Activated CD4-positive, alpha-beta T cell treated with anti-CD3 and anti-CD28 coated beads for 36 hours (primary cell): ENCODE data around the gene GPR17. TPM values are rescaled to one million over a fixed set of nuclear protein-coding genes. Genes with fewer than 3 reads are reported as not detected.

ENCODE experiments used
- ATAC-seq: fragments of 200-7000 bp; cut with Tn5 transposase; one replicate; pipeline ENCODE4 v1.10.0; 2021; ENCODE audit warnings: mild to moderate bottlenecking, moderate library complexity
- CTCF ChIA-PET: fragments of 350-600 bp; sonication (Branson Sonifier 250); formaldehyde crosslinking; loops from one replicate; lab custom pipeline; 2021; ENCODE audit warnings: antibody characterized with exemption; lab: Charles Lee
- POLR2A ChIA-PET: fragments of 350-600 bp; sonication (Branson Sonifier 250); formaldehyde crosslinking; loops from one replicate; lab custom pipeline; 2021; ENCODE audit warnings: antibody characterized with exemption, inconsistent platforms; lab: Charles Lee
- DNase-seq: peaks from one replicate; pipeline ENCODE4 v3.0.0-alpha.2; 2020
- H3K27ac Mint-ChIP-seq: one replicate; pipeline ENCODE4 v1.8.0; 2021; ENCODE audit warnings: mixed read lengths
- H3K27me3 Mint-ChIP-seq: one replicate; pipeline ENCODE4 v1.8.0; 2021; ENCODE audit warnings: mixed read lengths
- H3K36me3 Mint-ChIP-seq: one replicate; pipeline ENCODE4 v1.8.0; 2021; ENCODE audit warnings: low read depth, mixed read lengths
- H3K4me1 Mint-ChIP-seq: one replicate; pipeline ENCODE4 v1.8.0; 2021; ENCODE audit warnings: mixed read lengths
- H3K4me3 Mint-ChIP-seq: one replicate; pipeline ENCODE4 v1.8.0; 2021; ENCODE audit warnings: mild to moderate bottlenecking, moderate library complexity, mixed read lengths
- H3K9me3 Mint-ChIP-seq: one replicate; pipeline ENCODE4 v1.8.0; 2021; ENCODE audit warnings: low read depth, mixed read lengths
- intact Hi-C, 2 experiments: fragments of 100-400 bp; cut with DNase I in 1 of 2; cut with micrococcal nuclease in 1 of 2; formaldehyde crosslinking; loops; one replicate each; pipeline versions ENCODE4 v1.14.2 to v1.15.1; 2022 to 2024; cut with DNase I, micrococcal nuclease
- total RNA-seq, 2 experiments: library from RNA; stranded (reverse); gene quantifications; one replicate each; pipeline ENCODE4 v1.2.3, GENCODE V29; 2021

The GPR17 gene
- total RNA-seq, 2 experiments from 2014 or later = not detected

DNA sequence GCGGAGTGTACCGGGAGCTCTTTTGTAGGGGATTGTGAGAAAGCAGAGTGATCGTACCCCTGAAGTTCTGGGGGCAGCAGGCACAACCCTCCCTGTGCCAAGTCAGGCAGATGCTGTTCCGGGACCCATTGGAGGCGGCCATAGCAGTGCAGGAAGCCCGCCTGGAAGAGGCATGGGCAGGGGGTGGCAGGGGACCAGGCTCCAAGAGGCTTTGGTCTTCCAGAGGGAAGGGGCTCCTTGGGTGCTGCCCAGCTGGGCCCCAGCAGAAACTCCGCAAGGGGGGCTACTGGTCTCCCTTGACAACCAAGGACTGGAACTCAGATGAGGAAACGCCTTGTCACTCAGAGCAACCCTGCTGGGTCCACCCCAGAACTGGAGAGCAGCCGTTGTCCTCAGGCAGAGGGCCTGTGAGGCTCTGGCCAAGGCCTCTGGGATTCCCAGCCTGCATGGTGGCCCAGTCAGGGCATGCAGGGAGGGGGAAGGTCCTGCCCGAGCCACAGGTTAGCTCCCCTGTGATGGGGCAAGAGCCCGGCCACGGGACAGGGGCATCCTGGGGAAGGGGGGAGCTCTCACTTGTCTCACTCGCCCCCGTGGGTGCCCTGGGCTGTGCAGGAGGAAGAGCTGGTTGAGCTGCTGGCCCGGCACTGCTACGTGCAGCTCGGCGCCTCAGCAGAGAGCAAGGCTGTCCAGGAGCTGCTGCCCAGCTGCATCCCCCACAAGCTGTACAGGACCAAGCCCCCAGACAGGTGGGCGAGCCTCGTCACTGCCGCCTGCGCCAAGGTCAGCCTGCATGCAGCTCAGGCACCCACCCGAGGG, 21.0 kb upstream of the GPR17 start:
- ATAC-seq (no peak), DNase-seq (no peak)
- CTCF ChIA-PET = interaction anchor here (0.7 kb wide), 1 partner anchor 12 kb away, joined by 3 read pairs; no protein-coding TSS in a partner anchor
- Mint-ChIP-seq H3K4me1 (no peaks in the 10 kb centered on the region), H3K27ac (no peak overlapping the region), H3K27me3 (no peaks in the 10 kb centered on the region), H3K4me3 (no peak overlapping the region), H3K36me3 (no peaks in the 10 kb centered on the region), H3K9me3 (no peaks in the 10 kb centered on the region)
- intact Hi-C loops = no loop called here
- POLR2A ChIA-PET = no interaction called here

DNA sequence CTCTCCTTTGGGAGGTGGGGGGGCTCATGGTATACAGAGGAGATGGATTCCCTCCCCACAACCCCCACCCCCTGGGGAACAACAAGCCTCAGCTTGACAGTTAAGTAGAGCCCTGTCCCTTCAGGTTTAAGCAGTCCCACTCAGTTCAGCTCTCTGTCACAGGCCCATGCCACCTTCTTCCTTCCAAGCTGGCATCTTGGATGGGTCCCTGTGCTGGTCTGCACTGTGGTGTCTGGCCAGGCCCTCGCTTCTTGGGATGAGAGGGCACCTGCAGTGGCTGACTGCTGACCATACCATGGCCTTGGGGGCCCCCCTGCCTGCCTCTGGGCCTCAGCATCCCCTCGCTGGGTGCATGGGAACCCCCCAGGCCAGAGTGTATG, 20.4 kb upstream of the GPR17 start:
- no peaks in the 10 kb centered on the region for H3K4me1 Mint-ChIP-seq
- H3K36me3 Mint-ChIP-seq = no peaks in the 10 kb centered on the region
- H3K27me3 Mint-ChIP-seq = no peaks in the 10 kb centered on the region
- ChIA-PET CTCF (no interaction called here), POLR2A (no interaction called here)
- H3K27ac Mint-ChIP-seq = no peak overlapping the region
- no peak overlapping the region for H3K4me3 Mint-ChIP-seq
- ATAC-seq (no peak), DNase-seq (no peak)
- intact Hi-C loops = no loop called here
- no peaks in the 10 kb centered on the region for H3K9me3 Mint-ChIP-seq

DNA sequence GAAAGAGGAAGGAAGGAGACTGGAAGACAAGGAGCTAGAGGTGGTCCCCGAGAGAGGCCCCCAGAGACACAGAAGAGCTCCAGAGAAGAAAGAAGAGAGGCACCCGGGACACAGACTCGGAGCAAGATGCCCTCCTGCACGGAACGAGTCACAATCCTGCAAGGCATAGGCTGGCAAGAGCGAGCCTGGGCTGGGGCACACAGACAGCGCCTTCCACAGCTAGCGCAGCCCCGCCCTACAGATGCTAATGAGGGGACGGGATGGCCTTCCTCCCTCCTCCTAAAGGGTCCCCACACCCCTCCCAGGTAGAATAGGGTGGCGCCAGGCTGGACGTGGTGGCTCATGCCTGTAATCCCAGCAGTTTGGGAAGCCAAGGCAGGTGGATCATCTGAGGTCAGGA, 19.8 kb upstream of the GPR17 start:
- no peaks in the 10 kb centered on the region for H3K9me3 Mint-ChIP-seq
- POLR2A ChIA-PET = no interaction called here
- intact Hi-C loops = no loop called here

DNA sequence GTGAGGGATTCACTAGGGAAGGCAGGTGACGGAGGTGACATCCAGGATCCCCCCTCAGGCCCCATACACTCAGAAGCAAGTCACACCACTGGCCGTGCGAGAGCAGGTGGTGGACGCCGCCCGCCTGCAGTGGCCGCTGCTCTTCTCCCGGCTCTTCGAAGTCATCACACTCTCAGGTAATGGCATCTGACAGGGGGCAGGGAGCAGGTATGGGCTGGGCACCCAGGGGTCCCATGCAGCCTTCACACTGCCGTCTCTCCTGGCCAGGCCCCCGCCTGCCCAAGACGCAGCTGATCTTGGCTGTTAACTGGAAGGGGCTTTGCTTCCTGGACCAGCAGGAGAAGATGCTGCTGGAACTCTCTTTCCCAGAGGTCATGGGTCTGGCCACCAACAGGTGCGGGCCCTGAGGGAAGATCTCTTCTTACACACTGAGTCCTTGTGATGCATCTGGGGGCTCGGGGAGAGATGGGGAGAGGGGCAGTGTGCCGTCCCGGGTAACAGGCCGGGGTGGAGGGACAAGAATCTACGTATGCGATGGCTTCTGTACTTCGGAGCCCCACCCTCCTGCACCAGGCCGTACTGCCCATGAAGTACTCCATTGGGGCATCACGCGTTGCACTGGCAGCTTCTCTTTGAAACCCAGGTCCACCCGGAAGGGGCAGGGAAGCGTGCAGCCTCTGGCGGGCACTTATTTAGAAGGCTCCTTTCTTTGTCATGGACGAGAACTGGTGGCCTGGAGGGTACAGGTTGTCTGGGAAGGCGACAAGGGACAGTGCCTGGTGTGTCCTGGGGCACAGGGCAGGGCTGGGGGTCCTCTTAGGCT, 18.8 kb upstream of the GPR17 start:
- no peak for DNase-seq
- Mint-ChIP-seq H3K4me3 (no peak overlapping the region), H3K9me3 (no peaks in the 10 kb centered on the region), H3K4me1 (no peaks in the 10 kb centered on the region), H3K27me3 (no peaks in the 10 kb centered on the region), H3K36me3 (no peaks in the 10 kb centered on the region), H3K27ac (no peak overlapping the region)
- intact Hi-C loops = no loop called here
- ChIA-PET CTCF (no interaction called here), POLR2A (no interaction called here)
- no peak for ATAC-seq

More for the DNA sequence above, 19.8 kb upstream of the GPR17 start:
- Mint-ChIP-seq H3K36me3 (no peaks in the 10 kb centered on the region), H3K27ac (no peak overlapping the region), H3K27me3 (no peaks in the 10 kb centered on the region), H3K4me1 (no peaks in the 10 kb centered on the region), H3K4me3 (no peak overlapping the region)
- no peak for DNase-seq
- no peak for ATAC-seq
- CTCF ChIA-PET = no interaction called here

DNA sequence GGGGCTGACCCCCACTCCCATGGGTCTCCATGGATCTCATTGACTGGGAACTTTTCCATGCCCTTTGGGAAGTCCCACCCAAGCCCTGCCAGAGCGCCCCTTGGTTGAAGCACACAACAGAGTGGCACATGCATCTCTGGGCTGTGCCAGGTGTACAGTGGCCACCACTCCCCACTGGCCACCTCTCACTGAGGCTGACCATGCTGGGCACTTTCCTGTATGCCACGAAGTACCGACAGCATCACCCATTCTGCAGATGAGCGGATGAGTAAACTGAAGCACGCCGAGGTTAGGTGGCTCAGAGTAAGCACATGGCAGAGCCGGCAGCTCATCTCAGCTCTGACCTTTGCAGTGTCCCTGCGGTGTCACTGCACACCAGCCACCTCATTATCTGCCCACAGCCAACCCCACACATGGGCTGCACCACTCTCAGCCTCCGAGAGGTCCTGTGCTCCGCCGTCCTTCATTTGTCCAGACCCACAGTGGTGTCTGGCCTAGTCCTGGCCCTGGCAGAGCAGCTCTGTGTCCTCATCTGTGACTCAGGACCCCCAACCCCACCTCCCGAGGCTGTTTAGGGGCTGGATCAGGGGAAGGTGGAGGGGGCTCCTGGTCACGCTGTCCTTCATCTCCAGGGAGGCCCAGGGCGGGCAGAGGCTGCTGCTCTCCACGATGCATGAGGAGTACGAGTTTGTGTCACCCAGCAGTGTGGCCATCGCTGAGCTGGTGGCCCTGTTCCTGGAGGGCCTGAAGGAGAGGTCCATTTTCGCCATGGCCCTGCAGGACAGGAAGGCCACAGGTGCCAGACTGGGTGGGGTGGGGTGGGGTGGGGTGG, 18.0 kb upstream of the GPR17 start:
- CTCF ChIA-PET = no interaction called here
- POLR2A ChIA-PET = no interaction called here
- Mint-ChIP-seq H3K9me3 (no peaks in the 10 kb centered on the region), H3K27ac (no peak overlapping the region), H3K27me3 (no peaks in the 10 kb centered on the region), H3K4me3 (no peak overlapping the region), H3K4me1 (peaks cover 5% of the 10 kb centered on the region), H3K36me3 (no peaks in the 10 kb centered on the region)
- intact Hi-C loops = no loop called here
- DNase-seq = no peak
- no peak for ATAC-seq

DNA sequence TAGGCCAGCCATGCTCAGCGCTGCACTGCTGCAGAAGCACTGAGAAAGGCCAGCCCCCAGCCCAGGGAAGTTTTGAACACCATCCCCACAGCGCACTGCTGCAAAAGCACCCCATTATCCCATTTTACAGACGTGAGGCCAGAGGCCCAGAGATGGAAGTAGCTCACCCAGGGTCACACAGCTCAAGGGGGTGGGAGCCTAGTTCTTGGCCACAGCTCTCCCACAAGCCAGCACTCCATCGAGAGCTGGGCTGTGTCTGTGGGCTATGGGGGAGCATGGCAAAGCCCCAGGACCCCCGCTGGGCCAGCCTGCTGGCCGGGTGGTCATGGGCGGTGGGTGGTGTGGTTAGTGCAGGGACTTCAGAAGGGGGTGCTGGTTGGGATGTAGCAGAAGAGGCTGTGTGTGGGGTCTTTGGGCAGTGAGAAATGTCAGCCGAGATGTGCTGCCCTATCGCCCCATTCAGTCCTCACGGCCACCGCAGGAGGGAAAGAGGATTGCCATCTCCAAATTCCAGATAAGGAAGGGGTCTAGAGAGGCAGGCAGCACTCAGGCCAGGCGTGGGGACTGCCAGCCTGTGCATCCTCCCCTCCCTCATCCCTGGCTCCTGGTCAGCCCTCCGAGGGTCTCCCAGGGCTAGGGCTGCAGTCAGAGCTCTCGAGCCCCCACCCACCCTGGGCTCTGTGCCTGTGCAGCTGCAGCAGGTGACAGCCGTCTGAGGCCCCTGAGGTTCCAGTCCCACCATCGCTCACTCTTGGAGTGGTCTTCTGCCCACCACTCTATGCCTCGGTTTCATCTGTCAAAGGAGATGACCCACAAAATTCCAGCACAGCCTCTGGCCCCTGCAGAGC, 17.0 kb upstream of the GPR17 start:
- Mint-ChIP-seq H3K27me3 (no peaks in the 10 kb centered on the region), H3K9me3 (no peaks in the 10 kb centered on the region), H3K4me1 (peaks cover 11% of the 10 kb centered on the region), H3K36me3 (no peaks in the 10 kb centered on the region), H3K27ac (no peak overlapping the region), H3K4me3 (no peak overlapping the region)
- intact Hi-C loops = no loop called here
- ATAC-seq = no peak
- POLR2A ChIA-PET = no interaction called here
- CTCF ChIA-PET = interaction anchor here (0.7 kb wide), 1 partner anchor 21 kb away, joined by 4 read pairs; no protein-coding TSS in a partner anchor
- DNase-seq = no peak

DNA sequence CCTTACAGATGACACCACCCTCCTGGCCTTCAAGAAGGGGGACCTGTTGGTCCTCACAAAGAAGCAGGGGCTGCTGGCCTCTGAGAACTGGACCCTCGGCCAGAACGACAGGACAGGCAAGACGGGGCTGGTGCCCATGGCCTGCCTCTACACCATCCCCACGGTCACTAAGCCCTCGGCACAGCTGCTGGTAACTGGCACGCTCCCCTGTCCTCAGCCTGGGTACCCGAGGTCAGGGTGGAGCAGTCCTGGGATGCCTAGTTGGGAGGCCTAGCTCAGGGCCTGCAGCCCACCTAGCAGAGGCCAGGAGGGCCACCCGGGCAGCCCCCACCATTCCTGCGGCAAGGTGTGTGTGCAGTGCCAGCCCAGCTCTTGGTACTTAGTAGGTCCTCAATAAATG, 16.3 kb upstream of the GPR17 start:
- POLR2A ChIA-PET = no interaction called here
- H3K4me3 Mint-ChIP-seq = no peak overlapping the region
- no peak overlapping the region for H3K27ac Mint-ChIP-seq
- H3K4me1 Mint-ChIP-seq = peaks cover 11% of the 10 kb centered on the region
- ATAC-seq = no peak
- H3K27me3 Mint-ChIP-seq = no peaks in the 10 kb centered on the region
- H3K9me3 Mint-ChIP-seq = no peaks in the 10 kb centered on the region
- intact Hi-C loops = no loop called here
- no peak for DNase-seq
- H3K36me3 Mint-ChIP-seq = no peaks in the 10 kb centered on the region
- CTCF ChIA-PET = interaction anchor here (0.5 to 0.7 kb wide), 2 partner anchors 20 to 153 kb away, joined by 3 to 4 read pairs; no protein-coding TSS in a partner anchor

DNA sequence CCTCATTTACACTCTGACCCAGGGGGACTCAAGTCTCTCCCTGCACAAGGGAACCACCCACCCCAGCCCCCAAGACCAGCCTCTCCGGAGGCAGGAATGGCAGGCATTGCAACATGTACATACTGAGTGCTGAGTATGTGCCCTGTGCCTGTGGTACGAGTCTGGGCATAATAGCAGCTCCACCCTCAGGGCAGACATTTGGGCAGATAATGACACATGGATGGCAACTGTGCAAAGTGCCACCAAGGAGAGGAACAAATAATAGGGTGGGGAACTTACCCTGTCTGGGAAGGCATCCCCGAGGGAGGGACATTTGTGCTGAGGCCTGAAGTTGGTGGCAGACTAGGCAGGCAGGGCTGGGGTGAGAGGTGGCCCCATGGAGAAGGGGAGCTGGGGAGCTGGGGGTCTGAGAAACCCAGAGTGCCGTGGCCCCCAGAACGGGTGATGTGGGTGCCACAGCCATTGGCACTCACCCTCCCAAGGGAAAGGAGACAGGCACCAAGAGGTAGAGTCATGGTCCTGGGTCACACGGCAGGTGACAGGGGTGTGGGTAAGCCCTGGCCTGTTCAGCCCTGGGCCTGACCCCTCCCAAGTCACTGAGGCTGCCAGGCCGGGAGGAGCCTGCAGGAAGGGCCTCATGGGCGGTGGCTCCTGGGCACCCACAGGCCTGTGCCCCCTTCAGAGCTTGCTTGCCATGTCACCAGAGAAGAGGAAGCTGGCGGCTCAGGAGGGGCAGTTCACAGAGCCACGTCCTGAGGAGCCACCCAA, 15.7 kb upstream of the GPR17 start:
- DNase-seq (no peak), ATAC-seq (no peak)
- Mint-ChIP-seq H3K4me3 (no peak overlapping the region), H3K9me3 (no peaks in the 10 kb centered on the region), H3K36me3 (no peaks in the 10 kb centered on the region), H3K4me1 (peaks cover 11% of the 10 kb centered on the region), H3K27ac (peak overlapping the region; percentile 13), H3K27me3 (no peaks in the 10 kb centered on the region)
- POLR2A ChIA-PET = no interaction called here
- intact Hi-C loops = no loop called here
- CTCF ChIA-PET = interaction anchor here (0.5 to 0.7 kb wide), 2 partner anchors 9 to 153 kb away, joined by 3 read pairs; no protein-coding TSS in a partner anchor

DNA sequence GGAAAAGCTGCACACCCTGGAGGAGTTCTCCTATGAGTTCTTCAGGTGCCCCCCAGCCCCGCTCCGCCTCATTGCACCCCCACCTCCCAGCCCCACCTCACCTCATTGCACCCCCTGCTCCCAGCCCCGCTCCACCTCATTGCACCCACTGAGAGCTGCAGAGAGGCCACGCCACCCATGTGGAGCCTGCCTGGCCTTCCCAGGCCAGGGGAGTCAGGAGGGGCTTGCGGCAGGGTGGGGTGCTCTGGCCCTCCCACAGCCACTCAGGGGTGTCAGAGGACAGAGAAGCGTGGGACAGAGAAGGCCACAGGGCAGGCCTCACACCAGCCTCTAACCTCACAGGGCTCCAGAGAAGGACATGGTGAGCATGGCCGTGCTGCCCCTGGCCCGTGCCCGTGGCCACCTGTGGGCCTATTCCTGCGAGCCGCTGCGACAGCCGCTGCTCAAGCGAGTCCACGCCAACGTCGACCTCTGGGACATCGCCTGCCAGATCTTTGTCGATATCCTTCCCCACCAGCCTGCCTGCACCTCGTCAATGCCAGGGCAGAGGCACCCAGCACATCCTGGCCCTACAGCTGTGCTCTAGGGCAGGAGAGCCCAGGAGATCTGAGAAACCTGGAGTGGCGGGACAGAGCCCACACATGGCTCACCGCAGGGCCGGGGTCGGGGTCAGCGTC, 15.0 kb upstream of the GPR17 start:
- Mint-ChIP-seq H3K27ac (no peak overlapping the region), H3K36me3 (no peaks in the 10 kb centered on the region), H3K9me3 (no peaks in the 10 kb centered on the region), H3K27me3 (no peaks in the 10 kb centered on the region), H3K4me1 (peaks cover 16% of the 10 kb centered on the region), H3K4me3 (no peak overlapping the region)
- no peak for DNase-seq
- no peak for ATAC-seq
- ChIA-PET POLR2A (interaction anchor here (1.1 kb wide), 1 partner anchor 104 kb away, joined by 4 read pairs; no protein-coding TSS in a partner anchor), CTCF (interaction anchor here (0.7 kb wide), 1 partner anchor 9 kb away, joined by 3 read pairs; no protein-coding TSS in a partner anchor)
- intact Hi-C loops = no loop called here
